Gastroesophageal sphincter (tissue), 4 donors: ENCODE results near the gene NAA25. TPM values are rescaled to one million over a fixed set of nuclear protein-coding genes. Genes with fewer than 3 reads are reported as not detected.
"Not testable (repeated sequence)": the region's sequence is repeated elsewhere in the genome, so short reads cannot be mapped to it uniquely, and the experiment has no call there.

Experiments
- ATAC-seq: fragments of 150-250 bp; one replicate; pipeline ENCODE4 v1.9.1; 2016; ENCODE audit warnings: mild to moderate bottlenecking, moderate library complexity
- H3K27ac ChIP-seq, 4 donors: fragments of 200-600 bp; sonication (generic) in 3 of 4; 1 replicate in 3 of 4; 2 replicates in 1 of 4; pipeline ENCODE4 v1.5.1; 2016 to 2019
- H3K27me3 ChIP-seq: fragments of 200-600 bp; sonication (generic); one replicate; pipeline ENCODE4 v1.5.1; 2019
- H3K36me3 ChIP-seq, 2 donors: fragments of 200-600 bp; sonication (generic); one replicate each; pipeline ENCODE4 v1.5.1; 2019; ENCODE audit warnings: control low read depth in 1 of 2
- H3K4me1 ChIP-seq, 3 donors: fragments of 200-600 bp; sonication (generic); 1 replicate in 2 of 3; 2 replicates in 1 of 3; pipeline ENCODE4 v1.5.1; 2016 to 2019; ENCODE audit warnings: control low read depth in 2 of 3
- H3K4me3 ChIP-seq, 2 donors: fragments of 200-600 bp; sonication (generic); one replicate each; pipeline ENCODE4 v1.5.1; 2019; ENCODE audit warnings: mild to moderate bottlenecking in 1 of 2, moderate library complexity in 1 of 2
- H3K9me3 ChIP-seq, 3 donors: fragments of 200-600 bp; sonication (generic); one replicate each; pipeline ENCODE4 v1.5.1; 2017 to 2019; ENCODE audit warnings: control low read depth in 2 of 3
- CTCF ChIP-seq, 4 experiments: fragments of 200-600 bp in 2 of 4; fragments of 450-650 bp in 2 of 4; sonication (generic) in 1 of 4; IDR thresholded peaks; one replicate each; pipeline ENCODE4 v1.5.1; 2017 to 2019; ENCODE audit warnings: antibody characterized with exemption in 4 of 4, mild to moderate bottlenecking in 2 of 4, moderate library complexity in 2 of 4
- EP300 ChIP-seq: sonication (generic); formaldehyde crosslinking; IDR thresholded peaks from one replicate; pipeline ENCODE4 v1.6.1; 2017; ENCODE audit warnings: antibody characterized with exemption, mild to moderate bottlenecking
- POLR2A ChIP-seq, 2 donors: fragments of 450-650 bp; IDR thresholded peaks; one replicate each; pipeline ENCODE4 v1.6.1; 2017; ENCODE audit warnings: antibody characterized with exemption in 2 of 2, mild to moderate bottlenecking in 2 of 2, moderate library complexity in 1 of 2
- POLR2AphosphoS5 ChIP-seq: sonication (generic); formaldehyde crosslinking; IDR thresholded peaks from one replicate; pipeline ENCODE4 v1.6.1; 2017; ENCODE audit warnings: antibody characterized with exemption
- WGBS, 2 donors: methylation state at CpG; one replicate each; pipeline ENCODE4 v1.1.5; 2018; ENCODE audit warnings: low coverage in 1 of 2; 5-methylcytosine and 5-hydroxymethylcytosine counted together
- total RNA-seq, 4 donors: library from RNA; depleted of rRNA; stranded (reverse); fragments of >200 nt; gene quantifications; one replicate each; pipeline ENCODE4 v1.1.0, GENCODE V29; 2016

Gene NAA25
- total RNA-seq, 4 donors from 2014 or later, result 11.1 to 22.6 (median 17.3) TPM

- 7 to 21% methylated on average over 6 to 10 of the region's 13 CpGs for WGBS, 2 donors
These were observed 1.0 kb downstream of the NAA25 start for GRCh38 chr12:112107306-112108201.

GRCh38 chr12:112105891-112106290 is 2.7 kb downstream of the NAA25 start:
- WGBS, 2 donors, result 39 to 65% methylated on average over 3 of the region's 3 CpGs
- ATAC-seq, result no peak
- Histone ChIP-seq H3K9me3 (no peaks in the 10 kb centered on the region), H3K27ac (peak overlapping the region in 1 of 4 donors; percentile 15), H3K27me3 (no peaks in the 10 kb centered on the region), H3K4me1 (peaks cover 0 to 62% (median 17%) of the 10 kb centered on the region in 3 donors), H3K36me3 (peaks cover 0 to 13% of the 10 kb centered on the region in 2 donors), H3K4me3 (no peak overlapping the region)
- no peak for TF ChIP-seq POLR2A (IDR thresholded peaks at IDR 0.05)
- TF ChIP-seq EP300, result no peak
- no peak for TF ChIP-seq CTCF (IDR thresholded peaks at IDR 0.05)
- TF ChIP-seq POLR2AphosphoS5, result no peak

More at GRCh38 chr12:112107306-112108201, 1.0 kb downstream of the NAA25 start:
- Histone ChIP-seq H3K4me1 (peaks cover 0 to 62% (median 17%) of the 10 kb centered on the region in 3 donors), H3K27me3 (no peaks in the 10 kb centered on the region), H3K9me3 (no peaks in the 10 kb centered on the region), H3K36me3 (no peaks in the 10 kb centered on the region), H3K4me3 (peak overlapping the region; percentile 85 to 97), H3K27ac (peak overlapping the region; percentile 95 to 98 (median 98))
- ATAC-seq, result no peak
- no peak for TF ChIP-seq CTCF (IDR thresholded peaks at IDR 0.05)
- no peak for TF ChIP-seq POLR2A (IDR thresholded peaks at IDR 0.05)

GRCh38 chr12:112103758-112104503 is 4.7 kb downstream of the NAA25 start:
- H3K4me1 ChIP-seq, result peaks cover 0 to 52% (median 14%) of the 10 kb centered on the region in 3 donors
- TF ChIP-seq CTCF (IDR thresholded peaks at IDR 0.05) (no peak), POLR2AphosphoS5 (no peak), EP300 (no peak), POLR2A (IDR thresholded peaks at IDR 0.05) (no peak)
- no peak overlapping the region for H3K4me3 ChIP-seq
- H3K27ac ChIP-seq, result no peak overlapping the region
- H3K27me3 ChIP-seq, result no peaks in the 10 kb centered on the region
- 93 to 100% methylated on average over 3 to 5 of the region's 8 CpGs for WGBS, 2 donors
- H3K36me3 ChIP-seq, result peaks cover 0 to 33% of the 10 kb centered on the region in 2 donors
- ATAC-seq, result no peak
- H3K9me3 ChIP-seq, result no peaks in the 10 kb centered on the region

- Histone ChIP-seq H3K36me3 (peaks cover 0 to 43% of the 10 kb centered on the region in 2 donors), H3K4me1 (peaks cover 0 to 48% (median 14%) of the 10 kb centered on the region in 3 donors)
- WGBS, 2 donors, result 93 to 94% methylated on average over 8 to 18 of the region's 19 CpGs
- not testable (repeated sequence) for H3K27me3 ChIP-seq, H3K27ac ChIP-seq, H3K4me3 ChIP-seq, H3K9me3 ChIP-seq, ATAC-seq
These were observed 5.8 kb downstream of the NAA25 start for GRCh38 chr12:112102746-112103145.

GRCh38 chr12:112102127-112102526 is 6.5 kb downstream of the NAA25 start:
- Histone ChIP-seq H3K36me3 (peaks cover 0 to 47% of the 10 kb centered on the region in 2 donors), H3K27me3 (no peaks in the 10 kb centered on the region), H3K4me1 (peaks cover 0 to 42% (median 13%) of the 10 kb centered on the region in 3 donors), H3K4me3 (no peak overlapping the region), H3K27ac (no peak overlapping the region), H3K9me3 (no peaks in the 10 kb centered on the region)
- WGBS, 2 donors, result 89 to 100% methylated on average over 2 of the region's 4 CpGs
- TF ChIP-seq EP300, result no peak
- no peak for ATAC-seq

GRCh38 chr12:112100500-112100899 is 8.1 kb downstream of the NAA25 start:
- H3K4me3 ChIP-seq, H3K9me3 ChIP-seq, H3K27ac ChIP-seq, ATAC-seq, H3K27me3 ChIP-seq: not testable (repeated sequence)
- Histone ChIP-seq H3K4me1 (peaks cover 0 to 41% (median 0%) of the 10 kb centered on the region in 3 donors), H3K36me3 (peaks cover 0 to 53% of the 10 kb centered on the region in 2 donors)
- 96 to 100% methylated on average over 4 to 6 of the region's 15 CpGs for WGBS, 2 donors
